Epithelial cell of proximal tubule (primary cell): ENCODE results near the gene CD8A. TPM values are rescaled to one million over a fixed set of nuclear protein-coding genes. Genes with fewer than 3 reads are reported as not detected.

Experiments used
- DNase-seq: peaks from one replicate; pipeline ENCODE4 v3.0.0-alpha.2; 2011; ENCODE audit warnings: low read depth
- H3K4me3 ChIP-seq: 2 replicates; pipeline ENCODE4 v1.5.1; 2011; ENCODE audit warnings: low read depth, mild to moderate bottlenecking, low read length
- CTCF ChIP-seq: conservative IDR thresholded peaks from 2 replicates; pipeline ENCODE4 v1.5.1; 2012; ENCODE audit warnings: low read depth, mild to moderate bottlenecking, low read length
- total RNA-seq: library from RNA; depleted of rRNA; stranded (reverse); fragments of >200 nt; gene quantifications from 2 replicates; pipeline ENCODE4 v1.2.3, GENCODE V29; 2015

Gene CD8A
- total RNA-seq, 1 donor from 2014 or later = not detected

- DNase-seq = no peak
- H3K4me3 ChIP-seq = no peak overlapping the region
- TF ChIP-seq CTCF = no peak
Measured at GRCh38 chr2:86818957-86819356, 28.2 kb upstream of the CD8A start.

- no peak for TF ChIP-seq CTCF
- no peak for DNase-seq
- H3K4me3 ChIP-seq = no peak overlapping the region
Measured at GRCh38 chr2:86818114-86818801, 27.5 kb upstream of the CD8A start.

- H3K4me3 ChIP-seq = no peak overlapping the region
- TF ChIP-seq CTCF = no peak
- DNase-seq = peak; percentile 29
Measured at GRCh38 chr2:86815611-86816010, 24.9 kb upstream of the CD8A start.

- TF ChIP-seq CTCF = no peak
- no peak overlapping the region for H3K4me3 ChIP-seq
- DNase-seq = no peak
Measured at GRCh38 chr2:86809481-86810121, 18.9 kb upstream of the CD8A start.

- DNase-seq = peak; percentile 13
- H3K4me3 ChIP-seq = peak overlapping the region; percentile 60
- TF ChIP-seq CTCF = peak; percentile 84
Measured at GRCh38 chr2:86808315-86809161, 17.8 kb upstream of the CD8A start.

GRCh38 chr2:86807468-86808275 lies 17.0 kb upstream of the CD8A start:
- DNase-seq = peak; percentile 15
- H3K4me3 ChIP-seq = peak overlapping the region; percentile 60
- TF ChIP-seq CTCF = no peak
